Gastroesophageal sphincter (tissue), 3 donors: ENCODE data around the gene ZNF521.

Source experiments
- EP300 ChIP-seq: sonication (generic); formaldehyde crosslinking; IDR thresholded peaks from one replicate; pipeline ENCODE4 v1.6.1; 2017; ENCODE audit warnings: antibody characterized with exemption, mild to moderate bottlenecking
- POLR2A ChIP-seq, 2 donors: fragments of 450-650 bp; IDR thresholded peaks; one replicate each; pipeline ENCODE4 v1.6.1; 2017; ENCODE audit warnings: antibody characterized with exemption in 2 of 2, mild to moderate bottlenecking in 2 of 2, moderate library complexity in 1 of 2
- POLR2AphosphoS5 ChIP-seq: sonication (generic); formaldehyde crosslinking; IDR thresholded peaks from one replicate; pipeline ENCODE4 v1.6.1; 2017; ENCODE audit warnings: antibody characterized with exemption
- TF ChIP-seq, protein P1 (sequence below), 4 experiments: fragments of 200-600 bp in 2 of 4; fragments of 450-650 bp in 2 of 4; sonication (generic) in 1 of 4; IDR thresholded peaks; one replicate each; pipeline ENCODE4 v1.5.1; 2017 to 2019; ENCODE audit warnings: antibody characterized with exemption in 4 of 4, mild to moderate bottlenecking in 2 of 4, moderate library complexity in 2 of 4

GRCh38 chr18:25057491-25058050 is 294.4 kb downstream of the ZNF521 start:
- no peak for TF ChIP-seq POLR2AphosphoS5
- TF ChIP-seq, protein P1, sequence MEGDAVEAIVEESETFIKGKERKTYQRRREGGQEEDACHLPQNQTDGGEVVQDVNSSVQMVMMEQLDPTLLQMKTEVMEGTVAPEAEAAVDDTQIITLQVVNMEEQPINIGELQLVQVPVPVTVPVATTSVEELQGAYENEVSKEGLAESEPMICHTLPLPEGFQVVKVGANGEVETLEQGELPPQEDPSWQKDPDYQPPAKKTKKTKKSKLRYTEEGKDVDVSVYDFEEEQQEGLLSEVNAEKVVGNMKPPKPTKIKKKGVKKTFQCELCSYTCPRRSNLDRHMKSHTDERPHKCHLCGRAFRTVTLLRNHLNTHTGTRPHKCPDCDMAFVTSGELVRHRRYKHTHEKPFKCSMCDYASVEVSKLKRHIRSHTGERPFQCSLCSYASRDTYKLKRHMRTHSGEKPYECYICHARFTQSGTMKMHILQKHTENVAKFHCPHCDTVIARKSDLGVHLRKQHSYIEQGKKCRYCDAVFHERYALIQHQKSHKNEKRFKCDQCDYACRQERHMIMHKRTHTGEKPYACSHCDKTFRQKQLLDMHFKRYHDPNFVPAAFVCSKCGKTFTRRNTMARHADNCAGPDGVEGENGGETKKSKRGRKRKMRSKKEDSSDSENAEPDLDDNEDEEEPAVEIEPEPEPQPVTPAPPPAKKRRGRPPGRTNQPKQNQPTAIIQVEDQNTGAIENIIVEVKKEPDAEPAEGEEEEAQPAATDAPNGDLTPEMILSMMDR (IDR thresholded peaks at IDR 0.05) = no peak
- no peak for TF ChIP-seq EP300
- no peak for TF ChIP-seq POLR2A (IDR thresholded peaks at IDR 0.05)
